Measurements from ENCODE around the gene TIMP2.

GRCh38 chr17:78875363-78876093 lies 49.7 kb downstream of the TIMP2 start:
- TF ChIP-seq CTCF (IDR thresholded peaks at IDR 0.05 in 2 of 3, conservative IDR thresholded peaks at IDR 0.05 in 1 of 3; ENCODE audit: borderline replicate concordance in 1 of 3, insufficient read depth in 1 of 3, low read depth in 2 of 3, low read length in 2 of 3) (no peak), ATF3 (IDR thresholded peaks at IDR 0.05) (no peak), EZH2phosphoT487 (IDR thresholded peaks at IDR 0.05; ENCODE audit: borderline replicate concordance) (no peak), FOSL1 (IDR thresholded peaks at IDR 0.05; ENCODE audit: low read depth) (no peak), EGR1 (IDR thresholded peaks at IDR 0.05; ENCODE audit: low read depth) (no peak), YY1 (IDR thresholded peaks at IDR 0.05; ENCODE audit: extremely low read depth, insufficient replicate concordance, low read depth, low read length) (no peak), EZH2 (IDR thresholded peaks at IDR 0.05) (no peak), POLR2A (IDR thresholded peaks at IDR 0.05; ENCODE audit: borderline replicate concordance, extremely low read depth, insufficient read depth, insufficient read length) (no peak), POLR2AphosphoS5 (IDR thresholded peaks at IDR 0.05; ENCODE audit: low read depth, low read length) (no peak)
- TF ChIP-seq, protein P1, sequence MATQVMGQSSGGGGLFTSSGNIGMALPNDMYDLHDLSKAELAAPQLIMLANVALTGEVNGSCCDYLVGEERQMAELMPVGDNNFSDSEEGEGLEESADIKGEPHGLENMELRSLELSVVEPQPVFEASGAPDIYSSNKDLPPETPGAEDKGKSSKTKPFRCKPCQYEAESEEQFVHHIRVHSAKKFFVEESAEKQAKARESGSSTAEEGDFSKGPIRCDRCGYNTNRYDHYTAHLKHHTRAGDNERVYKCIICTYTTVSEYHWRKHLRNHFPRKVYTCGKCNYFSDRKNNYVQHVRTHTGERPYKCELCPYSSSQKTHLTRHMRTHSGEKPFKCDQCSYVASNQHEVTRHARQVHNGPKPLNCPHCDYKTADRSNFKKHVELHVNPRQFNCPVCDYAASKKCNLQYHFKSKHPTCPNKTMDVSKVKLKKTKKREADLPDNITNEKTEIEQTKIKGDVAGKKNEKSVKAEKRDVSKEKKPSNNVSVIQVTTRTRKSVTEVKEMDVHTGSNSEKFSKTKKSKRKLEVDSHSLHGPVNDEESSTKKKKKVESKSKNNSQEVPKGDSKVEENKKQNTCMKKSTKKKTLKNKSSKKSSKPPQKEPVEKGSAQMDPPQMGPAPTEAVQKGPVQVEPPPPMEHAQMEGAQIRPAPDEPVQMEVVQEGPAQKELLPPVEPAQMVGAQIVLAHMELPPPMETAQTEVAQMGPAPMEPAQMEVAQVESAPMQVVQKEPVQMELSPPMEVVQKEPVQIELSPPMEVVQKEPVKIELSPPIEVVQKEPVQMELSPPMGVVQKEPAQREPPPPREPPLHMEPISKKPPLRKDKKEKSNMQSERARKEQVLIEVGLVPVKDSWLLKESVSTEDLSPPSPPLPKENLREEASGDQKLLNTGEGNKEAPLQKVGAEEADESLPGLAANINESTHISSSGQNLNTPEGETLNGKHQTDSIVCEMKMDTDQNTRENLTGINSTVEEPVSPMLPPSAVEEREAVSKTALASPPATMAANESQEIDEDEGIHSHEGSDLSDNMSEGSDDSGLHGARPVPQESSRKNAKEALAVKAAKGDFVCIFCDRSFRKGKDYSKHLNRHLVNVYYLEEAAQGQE (IDR thresholded peaks at IDR 0.05; ENCODE audit: low read depth): no peak

All from HCT116 (cell line).